Measurements from ENCODE around the gene EPO.

EPO gene

GRCh38 chr7:100720279-100720670 lies at the start of gene EPO:
TSS of gene EPO (plus strand) at chr7:100720468. CDS start at chr7:100720981, 513 bp downstream.
- DNase-seq (ENCODE audit: low spot score), result no peak

- DNase-seq (ENCODE audit: low spot score), result no peak
Measured at GRCh38 chr7:100671353-100672327, 48.6 kb upstream of the EPO start.

- peak; percentile 100 for DNase-seq (ENCODE audit: low spot score)
Measured at GRCh38 chr7:100673302-100673941, 46.8 kb upstream of the EPO start, which contains the start of gene GNB2. TSS of gene GNB2 (plus strand) at chr7:100673740. CDS start at chr7:100676266, 2,526 bp downstream.

- DNase-seq (ENCODE audit: low spot score), result peak; percentile 48
Measured at GRCh38 chr7:100673942-100674410, 46.3 kb upstream of the EPO start.

GRCh38 chr7:100674411-100675104 lies 45.7 kb upstream of the EPO start:
- DNase-seq (ENCODE audit: low spot score), result peak; percentile 41

- no peak for DNase-seq (ENCODE audit: low spot score)
Measured at GRCh38 chr7:100675105-100675451, 45.2 kb upstream of the EPO start.

GRCh38 chr7:100675581-100676350 lies 44.5 kb upstream of the EPO start:
- DNase-seq (ENCODE audit: low spot score), result peak; percentile 64

GRCh38 chr7:100676501-100677306 lies 43.6 kb upstream of the EPO start:
- DNase-seq (ENCODE audit: low spot score), result no peak

GRCh38 chr7:100677308-100678267 lies 42.7 kb upstream of the EPO start:
- no peak for DNase-seq (ENCODE audit: low spot score)

- DNase-seq (ENCODE audit: low spot score), result no peak
Measured at GRCh38 chr7:100678291-100678984, 41.8 kb upstream of the EPO start.

- DNase-seq (ENCODE audit: low spot score), result no peak
Measured at GRCh38 chr7:100679129-100679926, 40.9 kb upstream of the EPO start.

GRCh38 chr7:100679927-100680575 lies 40.2 kb upstream of the EPO start:
- no peak for DNase-seq (ENCODE audit: low spot score)

- DNase-seq (ENCODE audit: low spot score), result no peak
Measured at GRCh38 chr7:100680576-100681271, 39.5 kb upstream of the EPO start.

- no peak for DNase-seq (ENCODE audit: low spot score)
Measured at GRCh38 chr7:100681491-100682227, 38.6 kb upstream of the EPO start.

GRCh38 chr7:100682228-100682741 lies 38.0 kb upstream of the EPO start:
- no peak for DNase-seq (ENCODE audit: low spot score)
